Spinal cord (tissue), 4 donors: Measurements from ENCODE around the gene TMEM238. TPM values are rescaled to one million over a fixed set of nuclear protein-coding genes. Genes with fewer than 3 reads are reported as not detected.

Experiments used
- polyA plus RNA-seq, 2 donors: library from polyadenylated mRNA; unstranded; fragments of 120-200 nt; gene quantifications; one replicate each; pipeline ENCODE4 v1.2.1, GENCODE V29; 2013; ENCODE audit not compliant: insufficient read length in 2 of 2
- total RNA-seq, 2 donors: library from RNA; depleted of rRNA in 1 of 2; stranded (reverse); fragments of 120-200 nt in 1 of 2; fragments of >200 nt in 1 of 2; gene quantifications; one replicate each; pipeline versions ENCODE4 v1.2.3 to v1.2.4, GENCODE V29; 2013 to 2014

TMEM238 gene
- total and polyA plus RNA-seq, 4 donors = 0.55 to 0.86 (median 0.69) TPM; not detected in 1

Other genes with a start within 250 kb of the TMEM238 start
- gene TNNT1, start 235.1 kb downstream of the TMEM238 start, total RNA-seq = 10 to 100 TPM in 1 of 2 donors, 1 to 10 TPM in 1; 8.5 to 17.9 TPM
- gene TNNT1, start 235.1 kb downstream of the TMEM238 start, polyA plus RNA-seq = 10 to 100 TPM; 12.2 to 12.8 TPM
- gene TNNI3, start 226.6 kb downstream of the TMEM238 start, total RNA-seq = 1 to 10 TPM; 3.2 to 3.4 TPM
- 1 to 10 TPM; 5.2 to 5.5 TPM for gene TNNI3, start 226.6 kb downstream of the TMEM238 start, polyA plus RNA-seq
- 1 to 10 TPM; 2.2 to 8.4 TPM for gene DNAAF3, start 217.7 kb downstream of the TMEM238 start, total RNA-seq
- gene DNAAF3, start 217.7 kb downstream of the TMEM238 start, polyA plus RNA-seq = 10 to 100 TPM in 1 of 2 donors, 1 to 10 TPM in 1; 8.3 to 12.7 TPM
- 10 to 100 TPM; 11.5 to 28.1 TPM for gene SYT5, start 204.0 kb downstream of the TMEM238 start, total RNA-seq
- 100 to 1,000 TPM; 113 to 115 TPM for gene SYT5, start 204.0 kb downstream of the TMEM238 start, polyA plus RNA-seq
- 1 to 10 TPM; 2.9 to 4.5 TPM for gene PTPRH, start 174.8 kb downstream of the TMEM238 start, total RNA-seq
- gene PTPRH, start 174.8 kb downstream of the TMEM238 start, polyA plus RNA-seq = 1 to 10 TPM; 1.4 to 1.8 TPM
- 1 to 10 TPM in 1 of 2 donors, under 1 TPM in 1; 0.59 to 1.9 TPM for gene TMEM86B, start 155.5 kb downstream of the TMEM238 start, total RNA-seq
- gene TMEM86B, start 155.5 kb downstream of the TMEM238 start, polyA plus RNA-seq = 1 to 10 TPM; 6.6 to 8.0 TPM
- 10 to 100 TPM; 22.6 to 23.9 TPM for gene PPP6R1, start 125.3 kb downstream of the TMEM238 start, total RNA-seq
- 10 to 100 TPM; 58.9 to 66.8 TPM for gene PPP6R1, start 125.3 kb downstream of the TMEM238 start, polyA plus RNA-seq
- 10 to 100 TPM; 19.6 to 24.0 TPM for gene HSPBP1, start 104.2 kb downstream of the TMEM238 start, total RNA-seq
- 10 to 100 TPM; 68.3 to 71.4 TPM for gene HSPBP1, start 104.2 kb downstream of the TMEM238 start, polyA plus RNA-seq
- gene BRSK1, start 100.3 kb downstream of the TMEM238 start, total RNA-seq = 10 to 100 TPM; 46.4 to 51.9 TPM
- gene BRSK1, start 100.3 kb downstream of the TMEM238 start, polyA plus RNA-seq = 100 to 1,000 TPM; 201 to 206 TPM
- gene TMEM150B, start 59.0 kb downstream of the TMEM238 start, total RNA-seq = under 1 TPM; 0.66 to 0.89 TPM
- gene TMEM150B, start 59.0 kb downstream of the TMEM238 start, polyA plus RNA-seq = under 1 TPM; 0.52 to 0.77 TPM
- gene KMT5C, start 44.4 kb downstream of the TMEM238 start, total RNA-seq = 10 to 100 TPM in 1 of 2 donors, 1 to 10 TPM in 1; 7.0 to 22.4 TPM
- 10 to 100 TPM; 25.5 to 39.2 TPM for gene KMT5C, start 44.4 kb downstream of the TMEM238 start, polyA plus RNA-seq
- 1 to 10 TPM in 1 of 2 donors, under 1 TPM in 1; 0.69 to 2.8 TPM for gene COX6B2, start 29.6 kb downstream of the TMEM238 start, total RNA-seq
- 1 to 10 TPM; 3.8 to 4.8 TPM for gene COX6B2, start 29.6 kb downstream of the TMEM238 start, polyA plus RNA-seq
- not detected for gene GARIN5B, start 21.0 kb downstream of the TMEM238 start, total RNA-seq
- under 1 TPM; 0.14 to 0.43 TPM for gene GARIN5B, start 21.0 kb downstream of the TMEM238 start, polyA plus RNA-seq
- gene IL11, start 13.8 kb downstream of the TMEM238 start, total RNA-seq = under 1 TPM; 0.20 to 0.22 TPM
- gene IL11, start 13.8 kb downstream of the TMEM238 start, polyA plus RNA-seq = 1 to 10 TPM; 1.5 to 1.9 TPM
- 1 to 10 TPM in 1 of 2 donors, under 1 TPM in 1; 0.40 to 2.2 TPM for gene TMEM190, start 7.5 kb downstream of the TMEM238 start, total RNA-seq
- 1 to 10 TPM in 1 of 2 donors, under 1 TPM in 1; 0.65 to 5.0 TPM for gene TMEM190, start 7.5 kb downstream of the TMEM238 start, polyA plus RNA-seq
- 100 to 1,000 TPM; 135 to 417 TPM for gene RPL28, start 1.6 kb upstream of the TMEM238 start, total RNA-seq
- 1,000 to 10,000 TPM; 1,153 to 1,205 TPM for gene RPL28, start 1.6 kb upstream of the TMEM238 start, polyA plus RNA-seq
- gene UBE2S, start 23.5 kb upstream of the TMEM238 start, total RNA-seq = 10 to 100 TPM; 14.6 to 55.8 TPM
- 100 to 1,000 TPM; 104 to 124 TPM for gene UBE2S, start 23.5 kb upstream of the TMEM238 start, polyA plus RNA-seq
- 1 to 10 TPM; 4.0 to 5.2 TPM for gene SHISA7, start 59.0 kb upstream of the TMEM238 start, total RNA-seq
- gene SHISA7, start 59.0 kb upstream of the TMEM238 start, polyA plus RNA-seq = 10 to 100 TPM; 29.1 to 35.6 TPM
- gene ISOC2, start 77.3 kb upstream of the TMEM238 start, total RNA-seq = 10 to 100 TPM; 30.3 to 59.3 TPM
- gene ISOC2, start 77.3 kb upstream of the TMEM238 start, polyA plus RNA-seq = 10 to 100 TPM; 60.2 to 65.1 TPM
- gene C19orf85, start 80.5 kb upstream of the TMEM238 start, total RNA-seq = not detected
- gene C19orf85, start 80.5 kb upstream of the TMEM238 start, polyA plus RNA-seq = not detected
- gene ZNF628, start 92.3 kb upstream of the TMEM238 start, total RNA-seq = 1 to 10 TPM; 1.5 to 1.7 TPM
- gene ZNF628, start 92.3 kb upstream of the TMEM238 start, polyA plus RNA-seq = 1 to 10 TPM; 5.7 to 6.6 TPM
- gene NAT14, start 100.9 kb upstream of the TMEM238 start, total RNA-seq = 10 to 100 TPM; 16.2 to 45.6 TPM
- 10 to 100 TPM; 93.2 to 94.0 TPM for gene NAT14, start 100.9 kb upstream of the TMEM238 start, polyA plus RNA-seq
- 1 to 10 TPM; 3.5 to 6.0 TPM for gene SSC5D, start 104.1 kb upstream of the TMEM238 start, total RNA-seq
- 1 to 10 TPM; 2.3 to 4.7 TPM for gene SSC5D, start 104.1 kb upstream of the TMEM238 start, polyA plus RNA-seq
- under 1 TPM in 1 of 2 donors, not detected in 1; 0.44 TPM for gene SBK2, start 152.8 kb upstream of the TMEM238 start, total RNA-seq
- gene SBK2, start 152.8 kb upstream of the TMEM238 start, polyA plus RNA-seq = under 1 TPM in 1 of 2 donors, not detected in 1; 0.15 TPM
- under 1 TPM in 1 of 2 donors, not detected in 1; 0.11 TPM for gene SBK3, start 161.3 kb upstream of the TMEM238 start, total RNA-seq
- gene SBK3, start 161.3 kb upstream of the TMEM238 start, polyA plus RNA-seq = under 1 TPM in 1 of 2 donors, not detected in 1; 0.17 TPM
- 1 to 10 TPM; 2.1 to 9.9 TPM for gene ZNF579, start 196.6 kb upstream of the TMEM238 start, total RNA-seq
- 10 to 100 TPM; 24.9 to 25.3 TPM for gene ZNF579, start 196.6 kb upstream of the TMEM238 start, polyA plus RNA-seq
- gene FIZ1, start 215.2 kb upstream of the TMEM238 start, total RNA-seq = 1 to 10 TPM; 2.3 to 7.5 TPM
- gene FIZ1, start 215.2 kb upstream of the TMEM238 start, polyA plus RNA-seq = 10 to 100 TPM; 23.4 to 26.5 TPM
- gene ZNF524, start 216.0 kb upstream of the TMEM238 start, total RNA-seq = 1 to 10 TPM; 5.1 to 9.6 TPM
- 10 to 100 TPM; 11.2 to 13.6 TPM for gene ZNF524, start 216.0 kb upstream of the TMEM238 start, polyA plus RNA-seq
- gene ZNF865, start 221.4 kb upstream of the TMEM238 start, total RNA-seq = 1 to 10 TPM; 1.4 to 2.1 TPM
- gene ZNF865, start 221.4 kb upstream of the TMEM238 start, polyA plus RNA-seq = 10 to 100 TPM; 14.8 to 15.4 TPM
- gene ZNF784, start 240.3 kb upstream of the TMEM238 start, total RNA-seq = 1 to 10 TPM; 2.9 to 6.3 TPM
- 10 to 100 TPM in 1 of 2 donors, 1 to 10 TPM in 1; 9.9 to 12.8 TPM for gene ZNF784, start 240.3 kb upstream of the TMEM238 start, polyA plus RNA-seq